ENCODE measurements around the gene LARP1B.
A peak's percentile ranks its signal among the peaks of the same experiment; 100 is the strongest.
"Not testable (repeated sequence)": the region's sequence is repeated elsewhere in the genome, so short reads cannot be mapped to it uniquely, and the experiment has no call there.

Gene LARP1B

DNA sequence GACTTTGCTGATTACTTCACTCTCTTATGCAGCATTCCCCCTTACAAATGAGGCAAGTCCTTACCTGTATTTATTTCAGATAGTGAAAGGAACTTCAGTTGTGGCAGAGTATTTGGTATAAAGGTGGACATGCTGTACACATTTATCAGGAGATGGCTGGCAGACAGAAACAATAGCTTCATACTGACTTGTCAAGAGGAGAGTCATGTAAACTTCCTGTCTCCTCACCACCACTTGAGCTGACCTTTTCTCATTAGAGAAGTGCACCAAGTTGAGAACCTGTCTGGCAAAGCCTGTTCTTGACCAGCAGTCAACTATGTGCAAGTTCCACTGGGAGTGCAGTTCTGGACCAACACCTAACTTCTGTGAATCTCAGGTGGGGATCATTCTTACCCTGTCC is 80.8 kb downstream of the LARP1B start:
- DNase-seq, result no peak

DNA sequence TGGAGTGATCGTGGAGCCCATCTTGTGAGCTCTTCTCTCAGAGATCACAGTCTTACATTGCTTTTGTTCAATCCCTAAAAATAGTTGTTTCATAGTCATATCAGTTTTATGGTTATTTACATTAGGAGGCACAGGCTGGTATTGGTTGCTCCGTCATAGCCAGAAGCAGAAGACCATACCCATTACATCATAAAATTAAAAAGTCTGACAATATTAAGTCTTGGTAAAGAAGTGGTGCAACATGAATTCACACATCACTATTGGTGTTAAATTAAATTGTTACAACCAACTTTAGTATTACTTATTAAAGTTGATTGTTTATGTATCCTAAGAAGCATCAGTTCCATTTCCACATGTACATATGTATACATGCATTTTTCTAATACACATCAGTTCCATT is 84.6 kb downstream of the LARP1B start:
- DNase-seq, result no peak

DNA sequence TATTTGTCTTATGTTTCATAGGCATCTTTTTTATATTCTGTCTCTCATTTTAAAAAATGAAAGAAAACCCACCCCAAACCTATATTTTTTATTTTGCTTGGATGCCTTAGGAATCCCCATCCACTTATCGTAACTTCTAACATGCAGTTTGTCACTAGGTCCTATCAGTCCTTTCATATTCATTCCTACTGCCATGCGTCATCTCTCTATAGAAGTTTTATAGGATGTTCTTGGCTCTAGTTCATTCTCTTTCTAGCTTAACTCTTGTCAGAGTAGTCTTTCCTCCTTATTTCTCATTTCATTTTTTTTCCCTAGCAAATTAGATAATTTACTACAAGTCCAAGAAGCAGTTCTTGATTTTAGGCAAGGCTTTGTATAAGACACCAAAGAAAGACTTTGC is 92.7 kb downstream of the LARP1B start:
- DNase-seq, result no peak

DNA sequence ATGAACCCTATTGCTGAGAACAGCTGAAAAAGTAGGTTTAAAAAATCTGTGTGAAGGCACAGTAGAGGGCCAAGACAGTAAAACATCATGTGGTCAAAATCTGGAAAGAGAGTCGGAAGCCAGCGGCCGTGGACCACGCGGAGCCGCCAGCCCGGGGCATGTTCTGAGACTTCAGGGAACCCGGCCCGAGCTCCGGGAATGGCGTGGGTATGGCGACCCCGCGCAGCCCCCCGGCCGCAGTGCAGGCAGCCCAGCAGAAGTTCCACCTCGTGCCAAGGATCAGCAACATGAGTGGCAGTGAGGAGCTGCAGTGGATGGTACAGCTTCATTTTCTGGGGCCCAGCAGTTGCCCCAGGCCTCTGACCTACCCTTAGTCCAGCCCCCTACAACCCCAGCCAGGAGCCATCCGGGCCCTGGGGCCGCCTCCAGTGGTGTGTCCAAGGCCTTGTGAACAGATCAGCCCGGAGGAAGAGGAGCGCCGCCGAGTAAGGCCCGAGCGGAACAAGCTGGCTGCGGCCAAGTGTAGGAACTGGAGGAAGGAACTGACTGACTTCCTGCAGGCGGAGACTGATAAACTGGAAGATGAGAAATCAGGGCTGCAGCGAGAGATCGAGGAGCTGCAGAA is 94.2 kb downstream of the LARP1B start:
- no peak for DNase-seq

DNA sequence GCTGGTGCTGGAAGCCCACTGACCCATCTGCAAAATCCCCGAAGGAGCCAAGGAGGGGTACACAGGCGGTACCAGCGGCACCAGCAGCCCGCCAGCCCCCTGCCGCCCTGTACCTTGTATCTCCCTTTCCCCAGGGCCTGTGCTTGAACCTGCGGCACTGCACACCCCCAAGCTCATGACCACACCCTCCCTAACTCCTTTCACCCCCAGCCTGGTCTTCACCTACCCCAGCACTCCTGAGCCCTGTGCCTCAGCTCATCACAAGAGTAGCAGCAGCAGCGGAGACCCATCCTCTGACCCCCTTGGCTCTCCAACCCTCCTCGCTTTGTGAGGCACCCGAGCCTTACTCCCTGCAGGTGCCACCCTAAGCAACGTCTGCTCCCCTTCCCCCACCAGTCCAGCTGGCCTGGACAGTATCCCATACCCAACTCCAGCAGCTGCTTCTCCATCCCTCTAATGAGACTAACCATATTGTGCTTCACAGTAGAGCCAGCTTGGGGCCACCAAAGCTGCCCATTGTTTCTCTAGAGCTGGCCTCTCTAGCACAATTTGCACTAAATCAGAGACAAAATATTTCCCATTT is 94.9 kb downstream of the LARP1B start:
- no peak for DNase-seq

DNA sequence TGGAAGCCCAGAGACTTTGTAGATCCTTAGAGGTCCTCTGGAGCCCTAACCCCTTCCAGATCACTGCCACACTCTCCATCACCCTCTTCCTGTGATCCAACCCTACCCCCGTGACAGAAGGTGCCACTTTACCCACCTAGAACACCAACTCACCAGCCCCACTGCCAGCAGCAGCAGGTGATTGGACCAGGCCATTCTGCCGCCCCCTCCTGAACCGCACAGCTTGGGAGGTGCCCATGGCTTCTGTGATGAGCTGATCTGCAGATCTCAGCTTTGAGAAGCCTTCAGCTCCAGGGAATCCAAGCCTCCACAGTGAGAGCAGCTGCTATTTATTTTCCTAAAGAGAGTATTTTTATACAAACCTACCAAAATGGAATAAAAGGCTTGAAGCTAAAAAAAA is 95.4 kb downstream of the LARP1B start:
- DNase-seq, result not testable (repeated sequence)

DNA sequence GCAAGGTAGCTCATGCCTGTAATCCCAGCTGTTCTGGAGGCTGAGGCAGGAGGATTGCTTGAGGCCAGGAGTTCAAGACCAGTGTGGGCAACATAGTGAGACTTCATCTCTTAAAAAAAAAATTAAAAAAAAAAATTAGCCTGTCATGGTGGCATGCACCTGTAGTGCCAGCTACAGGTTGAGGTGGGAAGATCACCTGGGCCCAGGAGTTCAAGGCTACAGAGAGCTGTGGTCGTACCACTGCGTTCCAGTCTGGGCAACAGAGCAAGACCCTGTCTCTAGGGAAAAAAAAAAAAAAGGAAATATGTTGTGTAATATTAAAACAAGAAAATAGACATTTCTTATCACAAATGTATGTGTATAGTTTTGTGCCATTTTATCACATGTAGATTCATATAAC is 97.8 kb downstream of the LARP1B start:
- DNase-seq, result no peak

DNA sequence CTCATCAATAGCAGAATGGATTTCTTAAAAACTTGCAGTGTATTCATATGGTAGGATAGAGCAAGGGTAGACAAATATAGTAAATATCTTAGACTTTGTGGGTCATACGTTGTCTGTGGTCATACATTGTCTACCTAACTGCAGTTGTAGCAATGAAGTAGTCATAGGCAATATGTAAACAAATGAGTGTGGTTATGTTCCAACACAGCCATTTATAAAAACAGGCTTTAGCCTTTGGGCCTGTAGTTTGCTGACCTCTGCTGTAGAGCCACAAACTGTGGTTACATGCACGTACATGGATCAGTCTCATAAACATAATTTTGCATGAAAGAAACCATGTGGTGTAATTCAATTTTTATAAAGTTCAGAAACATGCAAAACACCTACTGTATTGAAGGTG is 98.9 kb downstream of the LARP1B start:
- DNase-seq, result no peak

DNA sequence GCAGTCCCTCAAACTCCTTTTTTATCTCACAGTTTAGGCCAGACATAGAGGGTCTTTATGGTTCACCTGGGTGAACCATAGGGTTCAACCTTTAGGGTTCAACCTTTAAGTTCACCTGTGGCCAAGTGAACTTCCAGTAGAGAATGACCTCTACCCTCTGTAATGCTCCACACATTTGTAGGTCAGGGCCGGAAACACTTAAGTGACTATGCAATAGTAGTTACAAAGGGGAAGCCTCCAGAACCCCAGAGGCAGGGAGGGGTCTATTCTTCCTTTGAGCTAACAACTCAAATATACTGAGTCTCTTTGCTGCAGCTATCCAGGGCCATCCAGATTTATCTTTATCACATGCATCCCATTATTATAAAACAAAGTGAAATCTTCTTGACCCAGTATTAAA is 100.0 kb downstream of the LARP1B start:
- DNase-seq, result no peak

DNA sequence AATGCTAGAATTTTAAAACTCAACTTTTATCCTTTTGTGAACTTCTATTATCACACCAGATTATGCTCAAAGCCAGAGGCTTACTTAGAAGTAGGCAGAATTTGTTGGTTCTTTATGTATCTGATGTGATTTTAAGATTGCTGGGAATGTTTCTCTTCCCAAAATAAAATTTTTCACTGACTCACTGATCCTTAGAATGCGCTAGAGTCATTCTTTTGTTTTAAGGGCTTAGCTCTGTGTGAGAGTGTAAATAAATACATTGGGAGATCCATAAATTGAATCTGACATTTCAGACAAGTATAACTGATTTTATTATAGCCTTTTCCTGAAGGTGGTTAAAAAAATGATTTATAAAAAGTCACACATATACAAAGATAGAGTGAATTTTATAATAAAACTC is 101.3 kb downstream of the LARP1B start:
- DNase-seq, result no peak

DNA sequence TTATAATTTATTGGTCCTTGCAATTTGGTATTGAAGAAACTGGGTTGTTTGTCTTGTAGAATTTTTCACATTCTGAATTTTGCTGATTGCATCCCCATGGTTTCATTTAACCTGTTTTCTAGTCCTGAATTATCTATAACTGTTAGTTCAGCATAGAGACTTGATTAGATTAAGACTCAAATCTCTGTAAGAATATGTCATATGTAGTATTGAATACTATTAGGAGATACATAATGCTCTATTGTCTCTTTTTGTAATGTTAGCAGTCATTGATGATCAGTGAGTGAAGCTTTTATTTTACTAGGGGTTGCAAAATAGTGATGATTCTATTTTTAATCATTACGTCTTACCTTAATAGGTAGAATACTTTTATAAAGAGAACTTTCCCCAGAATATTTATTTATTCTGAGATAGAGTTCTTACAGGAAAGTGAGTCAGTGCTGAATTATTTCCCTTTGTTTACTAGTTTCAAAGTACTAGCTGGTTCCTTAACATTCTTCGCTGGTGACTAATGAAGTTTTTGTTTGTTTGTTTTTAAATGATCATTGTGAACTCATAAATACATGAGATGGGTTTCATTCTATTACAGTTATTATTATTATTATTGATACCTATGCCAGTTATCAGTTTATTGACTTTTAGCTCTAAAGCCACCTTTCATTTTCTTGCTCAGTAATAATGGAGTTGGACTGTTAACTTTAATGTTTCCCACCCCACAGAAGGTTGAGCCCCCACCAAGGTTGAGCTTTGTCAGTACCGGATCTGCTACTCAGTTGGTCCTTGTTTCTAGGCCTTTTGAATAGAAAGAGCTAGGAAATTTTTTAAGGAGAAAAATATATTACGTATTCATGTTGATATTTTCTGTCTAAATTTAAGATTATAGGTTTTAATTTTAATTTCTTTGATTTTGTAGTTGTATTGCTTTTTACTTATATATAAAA is 102.3 kb downstream of the LARP1B start:
- no peak for DNase-seq

DNA sequence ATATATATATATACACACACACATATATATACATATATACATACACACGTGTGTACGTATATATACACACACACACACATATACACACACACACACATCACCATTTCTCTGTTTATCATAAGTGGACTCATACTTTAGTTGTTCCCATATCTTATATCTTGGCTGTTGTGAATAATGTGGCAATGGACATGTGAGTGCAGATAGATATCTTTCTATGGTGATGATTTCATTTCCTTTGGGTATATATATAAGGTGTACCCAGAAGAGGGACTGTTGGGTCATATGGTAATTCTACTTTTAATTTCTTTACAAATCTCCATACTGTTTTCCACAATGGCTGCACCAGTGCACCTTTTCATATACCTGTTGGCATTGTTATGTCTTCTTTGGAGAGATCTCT is 105.9 kb downstream of the LARP1B start:
- no peak for DNase-seq

DNA sequence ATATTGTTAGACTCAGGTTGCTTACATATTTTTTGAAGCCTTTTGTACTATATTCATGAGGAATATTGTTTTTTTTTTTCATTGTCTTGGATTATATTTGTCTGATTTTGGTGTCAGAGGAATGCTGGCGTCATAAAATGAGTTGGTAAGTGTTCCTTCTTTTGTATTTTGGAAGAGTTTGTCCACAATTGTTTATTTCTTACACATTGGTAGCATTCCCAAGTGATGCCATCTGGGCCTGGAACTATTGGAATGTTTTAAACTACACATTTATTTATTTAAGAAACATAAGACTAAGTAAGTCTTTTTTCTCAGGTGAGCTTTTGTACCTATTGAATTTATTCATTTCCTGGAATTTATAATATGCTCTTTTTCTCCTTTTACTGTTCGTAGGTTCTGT is 107.6 kb downstream of the LARP1B start:
- DNase-seq, result no peak

DNA sequence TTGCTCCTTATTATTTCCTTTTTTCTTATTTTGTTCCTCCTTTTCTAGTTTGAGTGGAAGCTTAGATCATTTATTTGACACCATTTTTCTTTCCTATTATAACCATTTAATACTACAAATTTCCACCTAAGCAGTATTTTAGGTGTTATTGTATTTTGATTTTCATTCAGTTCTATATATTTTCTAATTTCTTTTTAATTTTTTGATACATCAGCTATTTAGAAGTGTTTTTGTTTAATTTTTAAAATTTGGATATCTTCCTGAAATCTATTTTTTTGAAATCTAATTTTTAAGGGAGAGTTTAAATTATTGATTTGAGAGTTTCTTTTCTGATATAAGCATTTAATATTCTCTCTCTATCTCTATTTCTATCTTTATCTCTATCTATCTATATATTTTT is 108.1 kb downstream of the LARP1B start:
- DNase-seq, result no peak

DNA sequence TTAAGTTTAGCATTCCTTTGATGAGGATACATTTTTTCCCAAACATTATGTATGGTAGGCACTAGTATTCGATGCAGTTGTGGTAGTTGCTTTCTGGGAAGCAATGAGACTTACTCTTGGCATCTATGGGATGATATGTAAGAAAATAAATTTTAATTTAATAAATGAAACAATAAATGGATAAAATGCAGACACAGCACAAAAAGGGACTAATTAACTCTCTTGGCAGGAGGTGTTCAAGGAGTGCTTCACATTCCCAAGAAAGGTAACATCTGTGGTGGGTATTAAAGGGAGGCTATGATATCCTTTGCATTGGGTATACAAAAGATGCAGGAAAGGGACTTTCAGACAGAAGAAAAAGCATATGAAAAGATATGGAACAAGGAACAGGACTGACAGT is 115.5 kb downstream of the LARP1B start:
- DNase-seq, result no peak

DNA sequence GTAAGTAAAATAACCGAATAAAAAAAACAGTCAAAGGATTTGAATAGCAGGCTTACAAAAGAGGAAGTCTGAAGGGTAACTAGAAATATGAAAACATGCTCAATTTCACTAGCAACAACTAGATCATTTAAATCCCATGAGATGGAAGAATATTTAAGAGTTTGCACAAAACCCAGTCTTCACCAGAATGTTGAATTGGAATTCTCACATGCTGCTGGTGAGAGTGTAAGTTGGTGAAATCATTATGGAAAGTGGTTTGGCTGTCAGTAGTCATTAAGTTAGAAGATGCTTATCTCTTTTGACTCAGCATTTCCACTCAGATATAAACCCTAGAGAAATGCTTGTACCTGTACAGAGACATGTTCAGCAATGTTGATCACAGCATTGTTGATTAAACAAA is 116.4 kb downstream of the LARP1B start:
- no peak for DNase-seq

DNA sequence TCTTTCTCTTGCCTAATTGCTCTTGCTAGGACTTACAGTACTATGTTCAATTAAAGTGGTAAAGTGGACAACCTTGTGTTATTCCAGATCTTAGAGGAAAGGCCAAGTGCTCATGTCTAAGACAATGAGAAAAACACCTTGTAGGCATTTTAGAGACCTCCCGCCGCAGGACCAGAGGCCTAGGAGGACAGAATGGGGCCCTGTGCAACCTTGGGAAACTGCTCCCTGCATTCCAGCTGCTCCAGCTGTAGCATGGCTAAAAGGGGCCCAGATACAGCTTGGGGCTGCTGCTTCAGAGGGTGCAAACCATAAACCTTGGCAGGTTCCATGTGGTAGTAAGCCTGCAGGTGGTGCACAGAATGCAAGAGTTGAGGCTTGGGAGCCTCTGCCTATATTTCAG is 125.5 kb downstream of the LARP1B start:
- DNase-seq, result no peak

DNA sequence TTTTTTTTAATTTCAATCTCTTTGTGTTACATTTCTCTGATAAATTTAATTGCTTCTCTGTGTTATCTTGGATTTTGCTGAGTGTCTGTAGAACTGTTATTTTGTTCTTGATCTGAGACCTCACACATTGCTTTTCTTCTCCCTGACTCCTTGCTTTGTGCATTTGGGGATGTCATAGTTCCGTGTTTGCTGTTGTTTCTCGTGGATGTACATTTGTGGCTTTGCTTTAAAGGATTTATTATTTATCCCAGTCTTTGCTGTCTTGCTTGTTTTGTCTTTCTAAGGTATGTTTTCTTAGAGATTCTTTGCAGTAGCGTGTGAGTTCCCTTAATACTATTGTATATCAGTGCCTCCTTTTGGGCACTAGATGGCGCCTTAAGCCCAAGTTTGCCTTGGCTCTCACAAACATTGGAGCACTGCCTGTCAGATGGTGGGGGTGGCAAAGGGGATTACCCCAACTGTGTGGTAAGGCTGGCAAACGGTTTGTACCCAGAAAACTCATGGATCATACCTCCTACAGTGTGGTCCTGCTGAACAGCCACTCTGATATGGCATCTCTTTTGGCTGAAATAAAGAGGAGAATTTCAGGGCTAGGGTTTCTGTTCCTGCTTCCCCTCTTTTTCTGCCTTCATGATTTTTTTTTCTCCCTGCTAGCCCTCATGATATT is 130.1 kb downstream of the LARP1B start:
- peak; percentile 20 for DNase-seq

DNA sequence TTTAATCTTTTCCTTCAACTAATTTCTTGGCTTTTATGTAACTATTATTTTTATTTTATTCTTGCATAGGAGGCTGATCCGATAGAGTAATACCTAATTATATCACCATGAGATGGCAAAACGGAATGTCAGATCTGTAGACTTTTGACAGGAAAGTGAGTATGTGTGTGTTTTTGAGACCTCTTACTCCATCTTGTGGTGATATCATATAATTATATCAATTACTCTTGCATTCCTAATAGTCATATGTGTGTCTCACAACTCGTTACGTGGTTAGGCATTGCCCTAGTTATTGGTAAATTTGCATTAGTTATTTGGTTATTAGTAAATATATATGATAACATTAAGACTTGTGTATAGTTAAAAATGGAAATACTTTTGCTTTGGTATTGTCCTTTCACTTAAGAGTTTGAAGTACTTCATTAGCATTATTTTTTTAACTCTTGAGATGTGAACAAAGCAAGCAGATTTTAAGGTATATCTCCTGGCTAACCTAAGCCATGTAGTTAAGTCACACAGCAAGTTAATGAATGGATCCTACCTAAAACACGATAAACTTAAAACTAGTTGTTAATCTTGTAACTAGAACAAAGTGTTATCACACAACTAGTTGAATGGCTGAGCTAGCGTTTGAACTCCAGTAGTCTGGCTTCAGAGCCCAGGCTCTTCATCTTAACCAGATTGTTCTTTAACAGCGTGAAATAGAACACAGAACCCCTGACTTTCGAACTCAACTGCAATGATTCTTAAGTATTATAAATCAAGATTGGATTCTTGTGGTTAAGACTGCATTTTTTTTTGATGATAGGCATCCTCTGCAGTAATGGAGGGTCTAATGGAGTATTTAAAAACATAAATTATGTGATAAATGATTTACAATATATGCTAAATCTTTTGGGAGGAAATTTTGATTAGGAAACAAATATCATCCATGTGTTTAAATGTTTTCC is 159.4 kb downstream of the LARP1B start:
- no peak for DNase-seq

DNA sequence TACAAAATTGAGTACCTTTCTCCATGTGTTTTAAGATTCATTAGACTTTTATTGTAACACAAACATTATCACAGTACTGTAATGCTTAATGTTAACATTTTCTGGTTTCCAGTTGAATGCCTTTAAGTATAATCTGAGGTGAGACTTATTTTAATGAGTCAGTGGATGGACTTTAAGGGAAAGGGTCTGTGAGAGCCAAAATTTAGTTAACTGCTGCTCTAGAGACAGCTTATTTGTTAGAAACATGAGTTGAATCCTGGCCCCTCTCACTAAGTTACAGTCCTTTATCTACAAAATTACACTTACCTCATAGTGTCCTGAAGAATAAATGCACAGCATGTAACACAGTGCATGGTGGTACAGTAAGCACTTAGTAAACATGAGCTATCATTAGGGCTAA is 160.5 kb downstream of the LARP1B start:
- no peak for DNase-seq

DNA sequence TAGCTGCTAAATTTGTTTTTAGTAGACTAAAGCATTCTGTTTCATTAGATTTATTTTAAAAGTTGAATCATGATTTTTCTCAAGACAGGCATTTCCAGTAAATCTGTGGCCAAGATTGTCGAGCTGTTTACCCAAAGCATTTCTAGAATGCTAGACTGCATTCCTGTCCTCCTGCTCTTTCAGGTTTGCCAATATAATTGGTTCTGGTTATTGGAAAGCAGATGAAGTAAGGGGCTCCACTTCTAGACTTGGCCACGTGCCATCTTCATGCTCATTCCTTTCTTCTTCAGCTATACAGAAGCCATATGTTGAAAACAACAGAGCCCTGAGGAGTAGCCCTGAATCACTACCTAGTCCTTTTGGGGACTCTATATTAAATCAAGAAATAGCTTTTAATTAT is 164.0 kb downstream of the LARP1B start:
- no peak for DNase-seq

DNA sequence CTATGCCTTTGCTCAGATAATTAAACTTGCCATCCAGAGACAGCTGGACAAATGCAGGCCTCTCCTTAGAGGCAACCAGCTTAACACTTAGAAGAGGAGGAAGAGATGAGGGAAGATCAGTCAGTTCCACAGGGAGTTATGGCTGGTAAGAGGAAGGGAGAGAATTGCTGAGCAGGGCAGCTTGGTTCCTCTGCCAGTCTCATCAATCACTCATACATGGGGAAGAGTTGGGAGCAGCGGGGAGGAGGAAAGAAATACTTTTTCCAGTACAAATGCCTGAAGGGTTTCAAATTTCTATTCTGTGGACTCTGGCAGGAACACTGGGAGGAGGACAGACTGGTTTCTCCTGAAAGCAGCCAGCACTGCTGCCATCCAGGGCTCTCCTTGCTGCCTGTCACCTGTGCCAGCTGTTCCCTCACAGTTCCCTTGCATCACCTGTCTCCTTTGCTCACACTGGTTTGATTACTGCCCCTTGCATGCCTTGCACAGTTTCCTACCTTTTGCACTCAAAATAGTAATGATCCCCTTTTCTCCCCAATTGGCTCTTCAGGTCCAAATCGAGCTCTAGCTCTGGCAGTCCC is 167.0 kb downstream of the LARP1B start:
- DNase-seq, result no peak

All from NK-92 treated with Interleukin-12 subunit alpha and Interleukin-12 subunit beta, amount 100 ng/mL, for 24 hours (cell line).